Panc1 (cell line): Measurements from ENCODE around the gene POU4F1. TPM values are rescaled to one million over a fixed set of nuclear protein-coding genes. Genes with fewer than 3 reads are reported as not detected.

Source experiments
- ATAC-seq: fragments of 200-7000 bp; cut with Tn5 transposase; 2 replicates; pipeline ENCODE4 v1.9.1; 2020; ENCODE audit warnings: mild to moderate bottlenecking, moderate library complexity
- BruUV-seq: library from RNA; stranded (reverse); fragments of 400-500 nt; replicated peaks from 2 replicates; lab custom pipeline; 2021; lab: Mats Ljungman, UMichigan
- CTCF ChIA-PET: fragments of 300-600 bp; sonication (Branson Sonifier 250); formaldehyde crosslinking; loops from one replicate; lab custom pipeline; 2022; ENCODE audit warnings: antibody characterized with exemption; lab: Charles Lee
- POLR2A ChIA-PET: fragments of 300-600 bp; sonication (Branson Sonifier 250); formaldehyde crosslinking; loops from one replicate; lab custom pipeline; 2022; ENCODE audit warnings: antibody characterized with exemption; lab: Charles Lee
- DNase-seq: peaks from one replicate; pipeline ENCODE4 v3.0.0-alpha.2; 2010; ENCODE audit warnings: low read depth, low spot score
- H3K27ac ChIP-seq: 2 replicates; pipeline ENCODE4 v1.5.1; 2011; ENCODE audit warnings: mild to moderate bottlenecking, low read length, inconsistent platforms
- H3K27me3 ChIP-seq: fragments of 200-500 bp; sonication (Bioruptor generic); 2 replicates; pipeline ENCODE4 v1.6.0; 2014; ENCODE audit warnings: low read length, inconsistent platforms; ENCODE audit not compliant: control insufficient read depth, insufficient read depth
- H3K36me3 ChIP-seq: fragments of 200-500 bp; sonication (Bioruptor generic); 2 replicates; pipeline ENCODE4 v1.5.1; 2014; ENCODE audit warnings: inconsistent platforms, mild to moderate bottlenecking, low read length, moderate library complexity; ENCODE audit not compliant: control insufficient read depth, insufficient read depth
- H3K4me1 ChIP-seq: 2 replicates; pipeline ENCODE4 v1.5.1; 2011; ENCODE audit warnings: inconsistent platforms, mild to moderate bottlenecking, low read length, moderate library complexity; ENCODE audit not compliant: control insufficient read depth, insufficient read depth
- H3K4me3 ChIP-seq, 2 experiments: 2 replicates each; pipeline ENCODE4 v1.5.1; 2011 to 2012; ENCODE audit warnings: low read depth in 2 of 2, low read length in 2 of 2, mild to moderate bottlenecking in 2 of 2, inconsistent platforms in 1 of 2, moderate library complexity in 1 of 2
- H3K9me3 ChIP-seq: fragments of 200-500 bp; sonication (Bioruptor generic); 2 replicates; pipeline ENCODE4 v1.5.1; 2014; ENCODE audit warnings: low read depth, mild to moderate bottlenecking, inconsistent platforms, low read length, moderate library complexity; ENCODE audit not compliant: control insufficient read depth, insufficient read depth
- POLR2AphosphoS5 ChIP-seq: IDR thresholded peaks from 2 replicates; pipeline ENCODE4 v1.6.1; 2012; ENCODE audit warnings: mild to moderate bottlenecking, low read depth, low read length, moderate library complexity
- SIN3A ChIP-seq: IDR thresholded peaks from 2 replicates; pipeline ENCODE4 v1.6.1; 2012; ENCODE audit warnings: low read depth, mild to moderate bottlenecking, low read length, moderate library complexity, borderline replicate concordance; ENCODE audit not compliant: insufficient read depth
- TCF7L2 ChIP-seq: IDR thresholded peaks from 2 replicates; pipeline ENCODE4 v1.6.1; 2011; ENCODE audit warnings: mild to moderate bottlenecking, low read depth, low read length, inconsistent platforms
- in situ Hi-C: cut with HindIII; loops from 2 replicates; pipeline ENCODE4 v1.10.0; 2016; ENCODE audit warnings: low sequenced_read_pairs, low pct_unique_long_range_greater_than_20kb
- intact Hi-C: fragments of 100-400 bp; cut with micrococcal nuclease; formaldehyde crosslinking; loops from one replicate; pipeline ENCODE4 v1.10.0; 2022; ENCODE audit not compliant: unreplicated experiment
- total RNA-seq: library from RNA; stranded (reverse); gene quantifications from one replicate; pipeline ENCODE4 v1.2.1, GENCODE V29; 2021; ENCODE audit not compliant: unreplicated experiment
- TF ChIP-seq, protein P1 (sequence below), 2 experiments: IDR thresholded peaks; 2 replicates each; pipeline ENCODE4 v1.6.1; 2011 to 2012; ENCODE audit warnings: low read depth in 2 of 2, control low read depth in 1 of 2, low read length in 1 of 2, mild to moderate bottlenecking in 1 of 2, moderate library complexity in 1 of 2; ENCODE audit not compliant: insufficient read depth in 1 of 2
- TF ChIP-seq, protein P2 (sequence below): fragments of 450-650 bp; IDR thresholded peaks from 2 replicates; pipeline ENCODE4 v1.5.1; 2017; ENCODE audit warnings: mild to moderate bottlenecking

POU4F1 gene
- total RNA-seq, 1 experiment from 2014 or later: not detected

DNA sequence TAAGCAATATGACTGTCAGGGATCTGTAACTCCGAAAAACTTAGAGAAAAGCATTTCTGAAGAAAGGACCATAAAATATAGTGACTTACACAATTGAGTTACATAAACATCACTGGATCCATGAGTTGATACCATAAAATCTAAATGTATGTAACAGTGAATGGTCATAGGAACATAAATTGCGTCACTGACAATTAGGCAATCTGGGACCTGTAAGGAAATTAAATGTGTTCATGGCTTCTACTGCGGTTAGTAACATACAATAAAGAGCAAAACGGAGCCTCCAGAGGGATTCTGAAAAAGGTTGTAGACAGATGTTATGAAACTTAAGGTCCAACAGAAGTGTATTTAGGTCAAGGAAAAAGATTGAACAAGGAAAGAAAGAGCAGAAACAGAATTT lies 27.1 kb downstream of the POU4F1 start:
- ChIA-PET POLR2A (no interaction called here), CTCF (no interaction called here)
- H3K27me3 ChIP-seq: no peaks in the 10 kb centered on the region
- BruUV-seq: no TSS peak
- TF ChIP-seq, protein P1, sequence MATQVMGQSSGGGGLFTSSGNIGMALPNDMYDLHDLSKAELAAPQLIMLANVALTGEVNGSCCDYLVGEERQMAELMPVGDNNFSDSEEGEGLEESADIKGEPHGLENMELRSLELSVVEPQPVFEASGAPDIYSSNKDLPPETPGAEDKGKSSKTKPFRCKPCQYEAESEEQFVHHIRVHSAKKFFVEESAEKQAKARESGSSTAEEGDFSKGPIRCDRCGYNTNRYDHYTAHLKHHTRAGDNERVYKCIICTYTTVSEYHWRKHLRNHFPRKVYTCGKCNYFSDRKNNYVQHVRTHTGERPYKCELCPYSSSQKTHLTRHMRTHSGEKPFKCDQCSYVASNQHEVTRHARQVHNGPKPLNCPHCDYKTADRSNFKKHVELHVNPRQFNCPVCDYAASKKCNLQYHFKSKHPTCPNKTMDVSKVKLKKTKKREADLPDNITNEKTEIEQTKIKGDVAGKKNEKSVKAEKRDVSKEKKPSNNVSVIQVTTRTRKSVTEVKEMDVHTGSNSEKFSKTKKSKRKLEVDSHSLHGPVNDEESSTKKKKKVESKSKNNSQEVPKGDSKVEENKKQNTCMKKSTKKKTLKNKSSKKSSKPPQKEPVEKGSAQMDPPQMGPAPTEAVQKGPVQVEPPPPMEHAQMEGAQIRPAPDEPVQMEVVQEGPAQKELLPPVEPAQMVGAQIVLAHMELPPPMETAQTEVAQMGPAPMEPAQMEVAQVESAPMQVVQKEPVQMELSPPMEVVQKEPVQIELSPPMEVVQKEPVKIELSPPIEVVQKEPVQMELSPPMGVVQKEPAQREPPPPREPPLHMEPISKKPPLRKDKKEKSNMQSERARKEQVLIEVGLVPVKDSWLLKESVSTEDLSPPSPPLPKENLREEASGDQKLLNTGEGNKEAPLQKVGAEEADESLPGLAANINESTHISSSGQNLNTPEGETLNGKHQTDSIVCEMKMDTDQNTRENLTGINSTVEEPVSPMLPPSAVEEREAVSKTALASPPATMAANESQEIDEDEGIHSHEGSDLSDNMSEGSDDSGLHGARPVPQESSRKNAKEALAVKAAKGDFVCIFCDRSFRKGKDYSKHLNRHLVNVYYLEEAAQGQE (IDR thresholded peaks at IDR 0.05; ENCODE audit: insufficient read depth in 1 of 2, low read depth in 2 of 2, low read length in 1 of 2): no peak
- TF ChIP-seq SIN3A: no peak
- no peaks in the 10 kb centered on the region for H3K36me3 ChIP-seq
- ATAC-seq (no peak), DNase-seq (no peak)
- H3K4me1 ChIP-seq: no peaks in the 10 kb centered on the region
- H3K4me3 ChIP-seq: no peak overlapping the region
- no peak overlapping the region for H3K27ac ChIP-seq
- in situ Hi-C loops (no loop called here), intact Hi-C loops (no loop called here)
- no peaks in the 10 kb centered on the region for H3K9me3 ChIP-seq

DNA sequence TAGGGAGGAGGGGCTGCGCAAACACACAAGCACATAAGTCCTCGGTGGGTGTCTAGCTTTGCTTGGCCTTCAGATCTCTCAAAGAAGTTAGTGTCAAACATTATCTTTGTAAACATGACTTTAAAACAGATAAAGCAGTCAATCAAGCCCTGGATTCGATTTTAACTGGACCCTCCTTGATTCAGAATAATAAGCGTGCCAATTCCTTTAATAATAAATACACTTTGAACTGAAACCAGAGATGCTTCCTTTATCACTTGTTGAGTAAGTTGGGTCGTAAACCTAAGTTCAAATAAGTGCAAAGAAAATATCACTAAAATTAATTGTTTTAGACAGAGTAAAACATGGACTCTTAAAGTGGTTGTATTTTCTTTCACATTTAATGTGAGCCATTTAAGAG lies 30.9 kb downstream of the POU4F1 start:
- no peaks in the 10 kb centered on the region for H3K4me1 ChIP-seq
- intact Hi-C loops (no loop called here), in situ Hi-C loops (no loop called here)
- ATAC-seq (no peak), DNase-seq (no peak)
- no TSS peak for BruUV-seq
- H3K27ac ChIP-seq: no peak overlapping the region
- TF ChIP-seq, protein P1 (IDR thresholded peaks at IDR 0.05; ENCODE audit: insufficient read depth in 1 of 2, low read depth in 2 of 2, low read length in 1 of 2): no peak
- TF ChIP-seq, protein P2, sequence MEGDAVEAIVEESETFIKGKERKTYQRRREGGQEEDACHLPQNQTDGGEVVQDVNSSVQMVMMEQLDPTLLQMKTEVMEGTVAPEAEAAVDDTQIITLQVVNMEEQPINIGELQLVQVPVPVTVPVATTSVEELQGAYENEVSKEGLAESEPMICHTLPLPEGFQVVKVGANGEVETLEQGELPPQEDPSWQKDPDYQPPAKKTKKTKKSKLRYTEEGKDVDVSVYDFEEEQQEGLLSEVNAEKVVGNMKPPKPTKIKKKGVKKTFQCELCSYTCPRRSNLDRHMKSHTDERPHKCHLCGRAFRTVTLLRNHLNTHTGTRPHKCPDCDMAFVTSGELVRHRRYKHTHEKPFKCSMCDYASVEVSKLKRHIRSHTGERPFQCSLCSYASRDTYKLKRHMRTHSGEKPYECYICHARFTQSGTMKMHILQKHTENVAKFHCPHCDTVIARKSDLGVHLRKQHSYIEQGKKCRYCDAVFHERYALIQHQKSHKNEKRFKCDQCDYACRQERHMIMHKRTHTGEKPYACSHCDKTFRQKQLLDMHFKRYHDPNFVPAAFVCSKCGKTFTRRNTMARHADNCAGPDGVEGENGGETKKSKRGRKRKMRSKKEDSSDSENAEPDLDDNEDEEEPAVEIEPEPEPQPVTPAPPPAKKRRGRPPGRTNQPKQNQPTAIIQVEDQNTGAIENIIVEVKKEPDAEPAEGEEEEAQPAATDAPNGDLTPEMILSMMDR: no peak
- TF ChIP-seq SIN3A (no peak), TCF7L2 (no peak), POLR2AphosphoS5 (no peak)
- H3K36me3 ChIP-seq: no peaks in the 10 kb centered on the region
- no peaks in the 10 kb centered on the region for H3K9me3 ChIP-seq
- ChIA-PET POLR2A (no interaction called here), CTCF (no interaction called here)
- no peaks in the 10 kb centered on the region for H3K27me3 ChIP-seq
- no peak overlapping the region for H3K4me3 ChIP-seq
